Bronchial epithelial cell (primary cell): Measurements from ENCODE around the gene PLXND1. TPM values are rescaled to one million over a fixed set of nuclear protein-coding genes. Genes with fewer than 3 reads are reported as not detected.

Experiments
- DNase-seq: peaks from one replicate; pipeline ENCODE4 v3.0.0-alpha.2; 2010; ENCODE audit warnings: low read depth
- FAIRE-seq: peaks from 2 replicates; lab custom pipeline; 2011; peaks lifted over from hg19 to GRCh38; lab: Jason Lieb, UNC
- H3K27me3 ChIP-seq: 2 replicates; pipeline ENCODE4 v1.5.1; 2011; ENCODE audit warnings: low read length; ENCODE audit not compliant: control insufficient read depth, insufficient read depth
- H3K36me3 ChIP-seq: 2 replicates; pipeline ENCODE4 v1.5.1; 2011; ENCODE audit warnings: low read length; ENCODE audit not compliant: control insufficient read depth, insufficient read depth
- H3K4me3 ChIP-seq: 2 replicates; pipeline ENCODE4 v1.5.1; 2011; ENCODE audit warnings: mild to moderate bottlenecking, low read depth, low read length, control low read depth
- total RNA-seq: library from RNA; depleted of rRNA; stranded (reverse); fragments of >200 nt; gene quantifications from 2 replicates; pipeline ENCODE4 v1.2.1, GENCODE V29; 2014
- TF ChIP-seq, protein P1 (sequence below): IDR thresholded peaks from 2 replicates; pipeline ENCODE4 v1.5.1; 2011; ENCODE audit warnings: mild to moderate bottlenecking, moderate library complexity, low read length, control low read depth, inconsistent platforms; ENCODE audit not compliant: insufficient read depth, severe bottlenecking

The PLXND1 gene
- total RNA-seq, 1 donor from 2014 or later = 2.4 TPM

DNA sequence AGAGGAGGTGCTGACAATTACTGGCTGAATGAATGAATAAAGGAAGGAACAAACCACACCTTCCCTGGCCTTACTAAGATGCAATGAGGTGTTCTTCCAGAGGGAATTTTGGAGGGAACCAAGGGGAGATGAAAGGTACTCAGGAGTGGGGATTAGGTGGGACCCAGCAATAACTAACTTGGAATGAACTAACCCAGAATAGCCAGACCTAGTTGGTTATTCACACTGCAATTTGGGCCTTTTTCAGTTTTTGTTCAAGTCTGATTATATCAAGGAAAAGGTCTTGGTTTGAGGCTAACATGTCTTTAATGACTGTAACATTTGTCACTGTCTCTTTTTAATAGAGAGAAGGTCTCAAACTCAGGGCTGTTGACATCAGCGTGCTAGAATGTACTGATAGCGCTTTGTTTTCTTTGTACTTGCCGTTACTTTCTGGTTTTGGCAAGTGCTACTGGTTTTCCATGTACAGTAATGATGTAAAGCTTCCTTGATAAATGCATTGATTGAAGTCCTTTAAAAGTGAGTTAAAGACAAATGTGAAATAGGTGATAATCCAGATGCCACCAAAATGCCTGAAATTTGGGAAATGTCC lies 3.2 kb upstream of the PLXND1 start:
- FAIRE-seq (no peak), DNase-seq (no peak)
- TF ChIP-seq, protein P1, sequence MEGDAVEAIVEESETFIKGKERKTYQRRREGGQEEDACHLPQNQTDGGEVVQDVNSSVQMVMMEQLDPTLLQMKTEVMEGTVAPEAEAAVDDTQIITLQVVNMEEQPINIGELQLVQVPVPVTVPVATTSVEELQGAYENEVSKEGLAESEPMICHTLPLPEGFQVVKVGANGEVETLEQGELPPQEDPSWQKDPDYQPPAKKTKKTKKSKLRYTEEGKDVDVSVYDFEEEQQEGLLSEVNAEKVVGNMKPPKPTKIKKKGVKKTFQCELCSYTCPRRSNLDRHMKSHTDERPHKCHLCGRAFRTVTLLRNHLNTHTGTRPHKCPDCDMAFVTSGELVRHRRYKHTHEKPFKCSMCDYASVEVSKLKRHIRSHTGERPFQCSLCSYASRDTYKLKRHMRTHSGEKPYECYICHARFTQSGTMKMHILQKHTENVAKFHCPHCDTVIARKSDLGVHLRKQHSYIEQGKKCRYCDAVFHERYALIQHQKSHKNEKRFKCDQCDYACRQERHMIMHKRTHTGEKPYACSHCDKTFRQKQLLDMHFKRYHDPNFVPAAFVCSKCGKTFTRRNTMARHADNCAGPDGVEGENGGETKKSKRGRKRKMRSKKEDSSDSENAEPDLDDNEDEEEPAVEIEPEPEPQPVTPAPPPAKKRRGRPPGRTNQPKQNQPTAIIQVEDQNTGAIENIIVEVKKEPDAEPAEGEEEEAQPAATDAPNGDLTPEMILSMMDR = no peak
- Histone ChIP-seq H3K36me3 (no peaks in the 10 kb centered on the region), H3K27me3 (peaks cover 8% of the 10 kb centered on the region), H3K4me3 (no peak overlapping the region)

DNA sequence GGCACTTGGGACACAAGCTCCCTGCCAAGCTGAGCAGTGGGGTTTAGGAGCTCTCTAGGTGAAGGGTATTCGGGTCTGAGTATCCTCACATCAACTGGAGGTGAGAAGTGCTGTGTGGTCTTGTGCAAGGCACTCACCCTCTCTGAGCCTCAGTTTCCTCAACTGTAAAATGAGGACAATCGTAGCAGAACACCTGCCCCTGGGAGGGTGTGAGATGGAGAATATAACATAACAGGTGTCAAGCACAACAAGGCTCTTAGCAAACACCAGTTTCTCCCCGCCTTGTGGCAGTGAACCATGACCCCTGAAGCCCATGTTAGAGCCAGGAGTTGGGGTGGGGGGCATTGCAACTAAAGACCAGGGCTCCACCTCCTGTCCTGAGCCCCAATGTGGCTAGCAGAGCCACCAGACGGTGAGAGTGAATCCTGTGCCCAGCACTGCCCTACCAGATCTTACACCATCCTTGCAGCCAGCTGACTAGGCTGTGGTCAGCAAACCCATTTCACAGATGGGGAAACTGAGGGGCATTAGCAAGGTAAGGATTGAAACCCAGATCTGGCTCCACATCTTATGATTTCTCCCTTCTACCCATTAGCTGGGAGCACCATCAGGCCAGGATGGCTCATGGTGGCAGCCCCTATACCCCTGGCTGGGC lies 2.6 kb upstream of the PLXND1 start:
- peaks cover 10% of the 10 kb centered on the region for H3K27me3 ChIP-seq
- TF ChIP-seq, protein P1 = no peak
- no peak overlapping the region for H3K4me3 ChIP-seq
- FAIRE-seq (peak; percentile 18), DNase-seq (no peak)
- no peaks in the 10 kb centered on the region for H3K36me3 ChIP-seq

DNA sequence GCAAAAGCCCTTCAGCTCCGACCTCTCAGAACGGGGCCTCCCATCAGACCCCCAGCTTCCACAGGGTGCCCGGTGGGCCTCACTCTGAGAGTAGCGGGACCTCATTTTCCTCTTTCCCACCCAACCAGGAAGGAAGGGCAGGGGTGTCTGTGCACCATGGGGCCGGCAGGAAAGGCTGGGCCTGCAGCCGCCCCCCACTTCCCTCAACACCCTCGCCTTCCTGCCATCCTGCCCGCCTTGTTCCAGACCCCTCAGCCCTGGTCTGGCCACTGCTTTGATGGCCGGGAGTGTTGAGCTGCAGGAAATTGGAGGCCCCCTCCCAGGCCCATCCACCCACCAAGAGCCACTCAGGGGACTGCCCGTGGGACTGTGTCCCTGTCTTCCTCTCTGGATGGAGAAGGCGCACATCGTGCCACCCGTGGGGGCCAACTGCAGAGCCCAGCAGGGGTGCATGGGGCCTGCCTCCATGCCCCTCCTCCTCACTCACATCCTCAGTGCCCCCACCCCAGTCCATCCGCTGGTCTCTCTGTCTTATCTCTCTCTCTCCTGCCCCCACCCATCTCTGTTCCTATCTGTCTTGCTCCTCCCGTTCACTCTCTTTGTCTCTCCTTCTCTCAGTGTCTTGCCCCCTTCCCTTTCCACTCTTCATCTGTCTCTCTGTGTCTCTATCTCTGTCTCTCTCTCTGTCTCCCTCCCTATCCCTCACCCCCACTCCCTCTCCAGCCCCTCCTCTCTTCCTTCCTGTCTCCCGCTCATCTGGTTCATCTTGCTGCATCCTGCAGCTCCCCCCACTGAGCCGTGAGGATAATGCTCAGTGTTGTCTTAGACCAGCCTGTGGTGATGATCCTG lies 1.8 kb upstream of the PLXND1 start:
- Histone ChIP-seq H3K4me3 (no peak overlapping the region), H3K36me3 (no peaks in the 10 kb centered on the region), H3K27me3 (peaks cover 10% of the 10 kb centered on the region)
- TF ChIP-seq, protein P1 = no peak
- no peak for DNase-seq
- no peak for FAIRE-seq

DNA sequence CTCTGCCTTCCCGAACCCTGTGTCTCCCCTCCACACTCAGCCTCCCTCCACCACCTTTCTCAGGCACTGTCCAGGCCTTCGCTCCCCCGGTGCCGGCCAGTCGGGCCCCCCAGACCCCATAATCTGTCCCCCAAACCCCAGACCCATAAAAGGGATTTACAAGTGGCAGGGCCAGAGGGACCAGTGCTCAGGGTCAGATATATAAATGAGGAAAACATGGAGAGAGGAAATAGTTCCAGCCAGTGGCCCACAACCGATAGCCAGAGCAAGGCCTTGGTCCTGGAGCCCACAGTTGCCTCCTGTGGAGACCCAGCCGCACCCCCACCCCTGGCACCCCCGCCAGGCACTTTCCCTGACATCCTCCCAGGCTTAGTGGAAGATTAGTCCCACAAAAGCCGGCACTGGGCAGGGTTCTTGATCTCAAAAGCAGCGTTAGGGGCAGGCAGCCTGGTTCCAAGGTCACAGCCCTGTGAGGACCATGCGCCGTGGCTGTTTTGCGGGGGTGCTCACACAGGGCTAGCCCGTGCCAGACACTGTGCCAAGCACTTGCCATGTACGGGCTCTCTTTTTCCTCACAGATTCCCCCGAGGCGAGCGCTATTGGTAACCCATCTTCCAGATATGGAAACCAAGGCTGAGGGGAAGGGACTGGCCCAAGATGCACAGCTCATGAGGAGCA lies 1.1 kb upstream of the PLXND1 start:
- Histone ChIP-seq H3K36me3 (no peaks in the 10 kb centered on the region), H3K27me3 (peaks cover 10% of the 10 kb centered on the region), H3K4me3 (no peak overlapping the region)
- DNase-seq = no peak
- TF ChIP-seq, protein P1 = no peak
- FAIRE-seq = no peak

DNA sequence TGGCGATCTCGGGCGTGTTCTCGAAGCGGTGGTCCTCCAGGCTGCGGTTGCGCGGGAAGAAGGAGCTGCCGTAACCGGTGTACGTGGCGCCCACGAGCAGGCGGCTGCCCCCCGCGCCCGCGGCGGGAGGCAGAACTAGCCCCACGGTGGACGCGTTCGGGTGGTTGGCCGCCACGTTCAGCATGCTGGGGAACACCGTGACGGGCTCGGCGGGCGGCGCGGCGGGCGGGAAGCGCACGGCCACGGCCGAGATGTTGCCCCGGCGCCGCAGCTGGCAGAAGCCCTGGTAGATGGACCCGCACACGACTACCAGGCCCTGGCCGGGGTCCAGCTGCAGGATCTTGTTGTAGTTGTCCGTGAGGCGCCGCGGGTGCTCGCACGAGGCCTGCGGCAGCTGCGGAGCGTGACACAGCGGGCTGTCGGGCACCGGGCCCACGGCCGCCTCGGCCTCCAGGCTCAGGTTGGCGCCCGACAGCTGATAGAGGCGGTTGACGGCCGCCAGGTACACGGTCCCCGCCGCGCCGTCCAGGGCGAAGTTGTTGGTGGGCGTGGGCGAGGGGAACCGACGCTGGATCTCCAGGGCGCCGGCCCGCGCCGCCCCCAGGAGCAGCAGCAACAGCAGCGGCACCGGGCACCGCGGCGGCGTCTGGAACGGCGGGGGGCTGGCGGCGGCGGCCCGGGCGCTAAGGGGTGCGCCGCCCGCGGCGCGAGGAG lies 397 bp downstream of the PLXND1 start:
- FAIRE-seq (no peak), DNase-seq (no peak)

More for the DNA sequence above, 397 bp downstream of the PLXND1 start:
- Histone ChIP-seq H3K36me3 (no peaks in the 10 kb centered on the region), H3K4me3 (peak overlapping the region; percentile 17), H3K27me3 (peaks cover 10% of the 10 kb centered on the region)
- TF ChIP-seq, protein P1 = no peak
